NCI-H82 treated with DMSO at 0.1 percent for 48 hours (cell line): ENCODE results near the gene MEG3.
"Not testable (repeated sequence)": the region's sequence is repeated elsewhere in the genome, so short reads cannot be mapped to it uniquely, and the experiment has no call there.

ENCODE experiments used
- DNase-seq: peaks from one replicate; lab custom pipeline; 2025; ENCODE audit not compliant: unreplicated experiment; lab: John Stamatoyannopoulos, UW

The MEG3 gene

DNA sequence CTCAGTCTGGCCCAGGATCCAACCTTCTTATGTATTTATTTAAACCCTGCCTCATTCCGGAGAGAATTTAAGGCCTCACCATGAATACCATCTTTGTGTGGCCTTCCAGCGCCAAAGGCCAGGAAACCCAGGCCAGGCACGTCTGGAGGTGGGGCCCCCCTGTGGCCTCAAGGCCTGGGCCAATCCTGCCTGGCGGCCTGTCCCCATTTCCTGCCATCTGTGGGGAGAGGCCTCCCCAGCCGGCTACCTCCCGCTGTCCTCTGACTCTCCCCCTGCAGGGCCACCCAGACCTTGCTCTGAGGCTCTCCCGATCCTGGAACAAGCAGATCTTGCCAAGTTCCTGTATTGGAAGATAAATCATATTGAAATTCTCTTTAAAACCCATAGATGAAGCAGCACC lies 37.4 kb upstream of the MEG3 start:
- no peak for DNase-seq

DNA sequence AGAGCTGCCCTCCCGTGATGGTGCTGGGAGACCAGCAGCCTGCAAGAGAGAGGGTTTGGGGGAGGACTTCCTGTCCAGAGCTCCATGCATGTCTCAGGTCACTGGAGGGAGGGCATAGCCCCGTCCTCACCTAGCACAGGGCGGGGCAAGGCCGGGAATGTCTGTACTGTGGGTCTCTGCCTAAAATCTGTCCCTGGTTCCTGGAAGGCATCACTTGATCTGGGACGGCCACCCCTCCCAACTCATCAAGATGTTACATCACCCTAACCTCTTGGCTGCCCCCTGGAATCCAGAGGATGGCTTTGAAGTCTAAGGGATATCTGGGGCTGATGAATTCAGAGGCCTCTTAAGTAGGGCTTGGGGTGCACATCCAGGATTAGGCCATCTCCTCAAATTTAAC lies 37.0 kb upstream of the MEG3 start:
- no peak for DNase-seq

DNA sequence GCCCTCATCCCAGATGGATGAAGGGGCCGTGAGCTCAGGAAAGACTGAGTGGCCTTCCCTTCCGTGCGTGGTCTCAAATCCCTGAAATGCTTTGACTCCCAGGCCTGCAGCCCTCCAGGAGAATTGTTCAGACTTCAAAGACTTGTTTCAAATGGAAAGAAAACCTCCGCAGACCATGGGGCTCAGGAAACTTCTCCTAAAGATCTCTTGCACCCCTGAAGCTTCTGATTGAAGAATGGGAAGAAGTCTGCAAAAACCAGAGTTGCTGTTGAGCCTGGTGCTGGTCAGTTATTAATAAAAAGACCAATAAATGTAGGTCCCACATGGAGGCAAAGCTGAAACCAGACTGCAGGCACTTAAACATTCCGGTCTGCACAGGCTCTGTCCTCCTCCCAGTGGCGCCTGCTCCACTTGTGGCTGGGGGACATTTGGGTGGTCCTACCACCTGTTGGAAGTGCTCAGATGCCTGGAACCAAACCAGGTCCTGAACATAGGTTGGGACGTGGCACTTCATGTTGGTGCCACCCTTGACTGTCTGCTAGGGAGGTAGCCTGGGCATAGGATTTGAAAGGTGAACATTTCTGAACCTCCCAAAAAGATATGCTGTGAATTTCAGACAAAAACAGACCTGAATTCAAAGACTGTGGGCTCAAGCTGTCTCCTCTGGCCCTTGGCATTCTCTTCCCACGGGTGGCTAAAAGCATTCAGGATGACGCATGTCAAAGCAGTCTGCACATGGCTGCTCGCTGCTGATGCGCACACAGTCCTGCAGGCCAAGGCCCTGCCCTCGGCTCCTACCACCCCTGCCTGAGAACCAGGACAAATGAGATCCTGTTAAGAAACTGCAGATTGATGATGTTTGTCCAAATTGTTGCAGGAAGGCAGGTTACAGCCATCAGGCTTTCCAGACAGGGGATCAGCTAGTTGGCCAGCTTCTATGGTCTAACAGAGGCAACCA lies 36.2 kb upstream of the MEG3 start:
- DNase-seq, result no peak

DNA sequence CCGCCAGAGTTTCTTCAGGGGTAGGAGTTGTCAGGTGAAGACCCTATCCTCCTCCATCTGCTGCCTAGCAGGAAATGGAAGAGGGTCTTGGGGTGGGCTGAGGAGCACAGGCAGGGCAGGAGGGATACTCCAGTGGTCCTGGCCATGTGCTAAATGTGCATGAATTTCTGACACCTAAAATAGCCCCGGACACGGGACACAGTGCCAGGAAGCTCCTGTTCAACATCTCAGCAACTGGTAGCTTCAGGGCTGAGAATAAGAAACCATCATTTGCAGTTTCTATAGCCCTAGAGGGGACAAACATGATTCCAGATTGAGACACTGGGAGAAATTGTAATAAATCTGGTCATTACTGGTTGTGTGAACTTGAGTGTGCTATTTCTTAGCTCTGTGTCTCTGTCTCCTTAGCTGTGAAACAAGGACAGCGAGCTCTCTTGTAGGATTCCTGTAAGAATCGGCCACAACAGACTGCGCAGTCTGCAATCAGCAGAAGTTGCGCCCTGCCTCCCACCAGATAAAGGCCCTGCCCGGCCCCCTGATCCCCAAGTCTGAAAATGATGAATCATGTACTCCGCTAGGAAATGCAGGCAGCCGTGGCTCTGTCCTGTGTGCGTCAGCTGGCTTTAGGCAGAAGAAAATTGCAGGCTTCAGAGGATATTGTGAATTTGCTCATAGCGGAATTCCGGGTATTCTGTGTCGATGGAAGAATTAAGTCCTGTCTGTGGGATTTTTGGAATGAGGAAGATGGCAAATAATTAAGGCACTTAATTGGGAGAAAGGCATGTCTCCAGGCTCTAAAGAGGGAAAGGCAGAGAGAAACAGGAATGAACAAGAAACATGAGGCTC lies 35.2 kb upstream of the MEG3 start:
- no peak for DNase-seq

DNA sequence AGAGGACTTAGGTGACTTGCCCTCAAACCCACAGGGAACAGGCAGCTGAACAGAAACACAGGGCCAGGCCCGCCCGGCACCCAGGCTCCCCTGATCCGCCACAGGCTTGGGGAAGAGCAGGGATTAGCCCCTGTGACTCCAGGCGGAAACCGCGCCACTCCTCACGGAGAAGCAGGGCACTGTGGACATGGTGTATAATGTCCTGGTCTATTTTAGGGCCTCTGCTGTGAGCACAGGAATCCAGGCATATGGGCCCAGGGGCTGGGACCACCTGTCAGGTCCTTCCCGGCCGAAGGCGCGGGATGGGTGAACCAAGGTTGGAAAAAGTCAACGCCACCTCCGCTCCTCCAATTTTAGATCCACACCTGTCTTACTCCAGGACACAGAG lies 34.6 kb upstream of the MEG3 start:
- DNase-seq, result no peak

DNA sequence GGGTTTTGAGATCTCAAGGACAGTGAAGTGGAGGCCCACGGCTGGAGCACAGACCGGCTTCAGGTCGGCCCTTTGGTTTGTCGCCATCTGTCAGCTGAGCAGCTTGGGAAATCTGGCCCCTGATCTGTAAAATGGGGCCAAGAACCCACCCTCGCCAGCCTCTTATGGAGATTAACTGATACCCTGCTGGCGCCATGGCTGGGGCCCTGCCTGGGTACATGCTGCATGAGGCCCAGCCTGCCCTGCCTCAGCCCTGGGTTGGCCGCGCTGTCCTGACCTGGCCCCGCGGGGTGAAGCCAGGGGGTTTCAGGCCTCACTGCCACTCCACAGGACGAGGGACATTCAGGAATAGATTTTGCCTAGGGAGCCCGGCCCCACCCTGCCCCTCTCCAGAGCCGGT lies 33.9 kb upstream of the MEG3 start:
- no peak for DNase-seq

DNA sequence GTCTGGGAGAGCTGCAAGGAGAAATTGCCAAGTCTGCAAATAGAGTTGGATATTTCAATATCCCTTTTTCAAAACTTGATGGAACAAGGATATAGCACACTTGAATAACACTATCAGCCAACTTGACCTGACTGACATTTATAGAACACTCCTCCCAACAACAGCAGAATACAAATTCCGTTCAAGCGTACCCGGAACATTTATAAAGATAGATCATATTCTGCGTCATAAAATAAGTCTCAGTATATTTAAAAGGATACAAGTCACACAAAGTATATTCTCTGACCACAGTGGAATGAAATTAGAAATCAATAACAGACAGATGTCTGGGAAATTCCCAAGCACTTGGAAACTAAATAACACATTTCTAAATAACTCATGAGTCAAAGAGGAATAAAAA lies 29.0 kb upstream of the MEG3 start:
- DNase-seq, result no peak

DNA sequence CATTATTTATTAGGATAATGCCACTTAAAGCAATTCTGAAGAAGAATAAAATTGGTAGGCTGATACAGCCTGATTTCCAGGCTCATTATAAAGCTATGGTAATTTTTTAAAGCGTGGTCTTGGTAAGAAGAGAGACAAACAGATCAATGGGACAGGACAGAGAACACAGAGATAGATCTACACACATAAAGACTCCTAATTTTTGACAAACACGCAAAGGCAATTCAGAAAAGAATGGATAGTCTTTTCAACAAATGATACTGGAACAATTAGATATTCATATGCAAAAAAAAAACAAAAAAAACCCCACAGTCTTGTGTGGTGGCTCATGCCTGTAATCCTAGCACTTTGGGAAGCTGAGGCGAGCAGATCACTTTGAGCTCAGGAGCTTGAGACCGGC lies 25.9 kb upstream of the MEG3 start:
- DNase-seq, result no peak

DNA sequence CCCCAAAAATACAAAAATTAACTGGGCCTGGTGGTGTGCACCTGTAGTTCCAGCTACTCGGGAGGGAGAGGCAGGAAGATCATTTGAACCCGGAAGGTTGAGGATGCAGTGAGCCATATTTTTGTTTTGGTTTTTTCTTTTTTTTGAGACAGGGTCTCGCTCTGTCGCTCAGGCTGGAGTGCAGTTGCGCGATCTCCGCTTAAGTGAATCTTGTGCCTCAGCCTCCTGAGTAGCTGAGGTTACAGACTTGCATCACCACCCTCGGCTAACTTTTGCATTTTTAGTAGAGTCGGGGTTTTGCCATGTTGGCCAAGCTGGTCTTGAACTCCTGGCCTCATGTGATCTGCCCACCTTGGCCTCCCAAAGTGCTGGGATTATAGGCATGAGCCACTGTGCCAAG lies 24.5 kb upstream of the MEG3 start:
- DNase-seq, result not testable (repeated sequence)

DNA sequence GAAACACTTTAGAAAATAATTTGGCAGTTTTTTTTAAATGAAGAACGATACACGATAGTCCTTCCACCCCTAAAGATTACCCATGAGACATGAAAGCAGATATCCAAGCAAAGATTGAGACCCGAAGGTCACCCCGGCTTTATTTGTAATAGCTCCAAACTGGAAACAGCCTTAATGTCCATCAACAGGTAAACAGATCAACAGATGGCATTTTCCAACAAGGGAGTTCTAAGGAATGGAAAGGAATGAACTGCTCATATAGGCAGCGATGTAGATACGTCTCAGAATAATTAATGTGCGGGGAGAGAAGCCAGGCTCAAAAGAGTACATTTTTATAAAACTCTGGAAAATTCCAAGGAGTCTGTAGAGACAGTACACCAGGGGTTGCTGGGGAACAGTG lies 23.7 kb upstream of the MEG3 start:
- DNase-seq, result no peak

DNA sequence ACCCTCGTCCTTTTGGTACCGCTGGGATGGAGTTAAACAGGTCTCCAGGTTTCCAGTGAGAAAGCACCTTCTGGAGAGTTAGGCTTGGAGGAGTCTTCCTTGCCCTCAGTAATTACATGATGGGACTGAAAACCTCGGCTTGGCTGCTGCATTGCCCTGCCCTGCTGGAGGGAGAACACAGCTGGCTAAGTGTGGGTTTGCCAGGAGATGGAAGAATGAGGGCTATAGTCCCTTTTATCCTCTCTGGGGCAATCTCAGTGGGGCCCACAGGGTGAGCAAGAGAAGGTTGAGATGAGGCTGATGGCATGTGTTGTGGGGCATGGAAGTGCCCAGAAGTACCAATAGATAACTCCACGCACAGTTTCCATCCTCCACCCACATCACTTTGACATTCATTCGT lies 23.2 kb upstream of the MEG3 start:
- no peak for DNase-seq

DNA sequence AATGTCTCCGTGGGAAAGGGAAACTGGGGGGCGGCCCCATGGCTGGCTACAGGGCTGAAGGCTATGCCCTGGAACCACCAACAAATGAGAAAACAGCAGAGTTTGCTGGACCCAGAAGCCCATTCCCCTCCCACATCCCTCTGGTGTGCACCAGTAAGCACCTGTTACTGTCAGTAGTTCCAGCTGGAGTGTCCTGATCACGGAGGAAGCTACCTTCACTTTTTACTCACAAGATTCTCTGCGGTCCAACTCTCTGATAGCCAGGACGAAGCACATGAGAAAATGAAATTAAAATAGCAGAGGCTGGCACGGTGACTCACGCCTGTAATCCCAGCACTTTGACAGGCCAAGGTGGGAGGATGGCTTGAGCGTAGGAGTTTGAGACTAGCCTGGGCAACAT lies 22.7 kb upstream of the MEG3 start:
- no peak for DNase-seq

DNA sequence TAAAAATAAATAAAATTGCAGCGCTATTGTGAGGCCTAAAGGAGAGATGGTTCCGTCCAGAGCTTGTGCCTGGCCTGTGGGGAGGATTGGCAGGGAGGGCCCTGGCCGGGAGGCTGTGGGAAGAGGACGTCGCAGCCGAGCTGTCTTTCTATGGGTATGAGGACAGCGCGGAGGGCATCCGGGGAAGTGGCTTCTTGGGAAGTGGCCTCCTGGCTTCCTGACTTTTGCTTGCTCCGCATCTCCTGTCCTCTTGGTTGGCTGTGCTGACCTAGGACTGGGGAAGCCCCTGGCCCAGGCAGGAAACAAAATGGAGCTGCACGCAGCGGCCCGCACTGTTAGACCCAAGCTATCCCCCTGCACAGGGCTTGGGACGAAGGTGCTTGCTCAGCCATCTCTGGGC lies 22.2 kb upstream of the MEG3 start:
- DNase-seq, result no peak

DNA sequence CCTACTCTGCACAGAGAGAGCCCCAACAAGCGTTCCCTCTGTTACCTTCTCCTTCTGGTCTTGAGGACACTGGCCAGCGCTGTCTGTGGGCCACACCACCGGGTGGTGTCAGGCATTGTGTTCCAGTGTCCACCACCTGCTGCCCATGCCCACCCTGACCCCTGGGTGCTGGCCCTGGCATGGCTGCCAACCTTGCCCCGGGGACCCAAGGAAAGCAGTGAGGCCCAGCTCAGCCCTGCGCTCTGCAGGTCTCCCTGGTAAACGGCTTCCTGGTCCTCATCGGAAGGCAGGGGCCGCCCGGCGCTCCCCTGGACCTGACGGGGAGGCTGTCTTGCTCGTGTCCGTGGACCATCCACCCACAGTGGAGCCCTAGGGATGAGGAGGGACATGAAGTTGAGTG lies 21.8 kb upstream of the MEG3 start:
- DNase-seq, result no peak

DNA sequence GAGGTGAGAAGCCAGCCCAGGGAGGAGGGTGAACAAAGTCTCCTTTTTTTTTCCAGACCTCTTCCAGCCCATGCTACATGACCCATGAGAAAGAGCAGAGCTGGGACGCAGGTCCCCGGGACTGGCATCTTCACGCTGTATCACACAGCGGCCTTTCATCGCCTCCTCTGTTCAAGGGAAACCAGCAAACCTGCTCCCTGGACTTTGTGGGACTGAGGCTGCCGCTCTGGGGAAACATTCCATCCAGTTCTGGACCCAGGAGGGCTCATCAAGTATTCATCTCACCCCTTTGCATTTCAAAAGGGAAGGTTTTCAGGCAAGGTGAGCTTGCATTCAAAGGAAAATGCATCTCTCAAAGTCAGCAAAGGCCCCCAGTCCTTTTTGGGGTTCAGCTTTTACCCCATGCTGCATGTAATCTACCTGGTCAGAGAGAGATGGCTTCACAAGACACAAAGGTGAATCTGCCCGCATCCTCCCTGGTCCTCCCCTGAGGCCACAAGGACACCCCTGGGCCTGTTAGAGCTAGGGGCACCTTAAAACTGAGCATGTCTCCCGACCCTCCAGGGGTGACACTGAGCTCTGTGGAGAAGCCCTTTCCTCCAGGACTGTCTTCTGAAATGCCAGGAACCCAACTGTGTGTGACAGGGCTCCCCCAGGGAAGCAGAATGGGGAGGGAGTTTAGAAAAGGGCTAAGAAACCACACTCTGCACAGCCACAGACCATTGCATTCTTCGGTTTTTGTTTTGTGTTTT lies 21.2 kb upstream of the MEG3 start:
- DNase-seq, result no peak

DNA sequence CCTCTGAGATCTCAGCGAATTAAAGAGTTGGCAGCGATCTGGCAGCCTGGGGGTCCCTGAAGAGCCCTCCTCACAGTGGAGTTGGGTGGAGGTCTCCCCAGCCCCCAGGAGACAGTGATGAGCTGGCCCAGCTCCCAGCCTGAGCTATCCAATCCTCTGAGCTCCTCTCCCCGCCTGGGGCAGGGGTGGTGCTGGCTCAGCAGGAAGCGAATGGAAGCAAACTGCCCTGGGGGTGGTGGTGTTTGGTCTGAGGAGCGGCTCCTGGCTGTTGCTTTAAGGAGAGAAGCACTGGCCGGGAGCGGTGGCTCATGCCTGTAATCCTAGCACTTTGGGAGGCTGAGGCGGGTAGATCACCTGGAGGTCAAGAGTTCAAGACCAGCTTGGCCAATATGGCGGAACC lies 19.5 kb upstream of the MEG3 start:
- DNase-seq, result no peak

DNA sequence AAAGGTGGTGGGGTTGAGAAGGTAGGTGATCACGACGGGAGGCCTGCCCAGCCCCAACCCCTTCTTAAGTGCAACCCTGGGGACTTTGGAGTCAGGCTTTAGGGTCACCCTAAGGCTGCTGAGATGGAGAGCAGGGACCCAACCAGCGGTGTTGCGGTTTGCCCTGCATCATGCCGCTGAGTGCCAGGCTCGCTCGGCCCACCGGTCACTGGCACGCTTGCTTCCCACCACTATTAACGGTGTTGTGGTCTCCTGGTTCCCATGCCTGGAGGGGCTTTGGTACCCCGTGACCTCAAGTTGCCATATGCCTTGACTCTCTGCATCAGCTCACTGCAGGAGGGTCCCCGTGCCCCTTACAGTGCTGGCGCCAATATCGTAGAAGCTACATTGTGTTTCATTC lies 18.4 kb upstream of the MEG3 start:
- no peak for DNase-seq

DNA sequence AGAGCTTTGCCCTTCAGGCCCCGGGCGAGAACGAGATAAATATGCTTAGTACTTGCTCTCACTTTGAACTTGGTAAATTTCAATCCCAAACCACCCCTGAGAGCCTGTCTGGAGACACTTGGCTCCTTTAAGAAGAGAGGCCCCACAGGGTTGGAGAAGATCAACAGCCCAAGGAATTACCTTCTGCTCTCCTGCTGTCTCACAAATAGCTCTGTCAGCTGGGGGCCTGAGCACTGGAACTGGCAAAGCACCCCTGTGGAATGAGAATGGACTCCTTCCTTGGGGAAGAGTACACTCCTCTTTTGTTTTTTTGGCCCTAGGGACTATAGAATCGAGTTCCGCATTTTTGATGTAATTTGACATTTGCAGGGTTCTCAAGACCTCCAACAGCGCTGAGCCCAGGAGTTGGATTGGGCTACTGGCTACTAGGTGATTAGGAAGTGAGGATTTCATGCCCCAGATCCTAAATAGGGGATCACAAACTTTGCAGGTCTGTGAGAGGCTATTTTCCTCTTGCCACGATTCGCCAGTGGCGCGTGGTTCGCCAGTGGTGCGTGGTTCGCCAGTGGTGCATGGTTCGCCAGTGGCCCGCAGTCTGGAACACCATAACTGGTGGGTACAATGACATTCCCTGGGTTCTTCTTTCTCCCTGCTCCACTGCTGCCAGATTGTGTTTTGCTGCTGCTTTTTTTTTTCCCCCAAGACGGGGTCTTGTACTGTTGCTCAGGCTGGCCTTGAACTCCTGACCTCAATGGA lies 17.8 kb upstream of the MEG3 start:
- no peak for DNase-seq

DNA sequence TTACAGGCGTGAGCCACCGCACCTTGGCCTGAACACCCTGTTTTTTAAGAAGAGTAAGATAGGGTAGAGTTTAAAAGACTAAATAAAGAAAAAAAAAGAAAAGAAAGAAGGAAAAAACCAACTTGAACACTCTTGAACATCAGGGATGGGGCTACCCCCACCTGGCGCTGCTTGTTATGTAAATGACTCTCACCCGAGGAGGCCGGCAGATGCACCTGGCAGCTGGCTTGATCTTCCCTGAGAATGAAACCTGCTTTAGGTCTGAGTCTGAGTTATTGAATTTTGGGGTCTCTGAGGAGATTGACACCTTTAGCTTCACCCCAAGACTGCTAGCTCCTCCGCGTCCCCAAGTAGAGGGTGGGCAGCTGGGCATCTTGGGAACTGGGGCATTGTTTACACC lies 15.5 kb upstream of the MEG3 start:
- no peak for DNase-seq

DNA sequence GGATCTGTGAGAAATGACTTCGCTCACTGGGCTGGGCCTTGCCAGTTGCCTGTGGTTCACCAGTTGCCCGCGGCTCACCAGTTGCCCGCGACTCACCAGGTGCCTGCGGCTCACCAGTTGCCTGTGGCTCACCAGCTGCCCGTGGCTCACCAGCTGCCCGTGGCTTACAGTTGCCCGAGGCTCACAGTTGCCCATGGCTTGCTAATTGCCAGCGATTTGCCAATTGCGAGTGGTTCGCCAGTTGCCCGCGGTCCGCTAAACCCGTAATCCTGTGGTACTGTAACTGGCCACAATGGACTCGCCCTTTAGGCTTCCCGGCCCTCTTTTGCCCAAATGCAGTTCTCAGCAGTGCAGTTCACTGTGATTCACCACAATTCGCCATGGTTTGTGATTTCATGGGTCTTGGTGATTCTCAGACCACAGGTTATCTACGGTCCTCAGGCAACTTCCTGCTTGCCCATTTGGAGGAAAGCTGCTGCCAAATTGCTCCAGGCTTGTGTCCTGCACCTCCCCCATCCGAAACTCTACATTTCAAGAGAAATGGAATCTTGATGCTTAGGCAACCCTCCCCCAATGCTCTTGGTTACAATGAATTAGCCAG lies 15.0 kb upstream of the MEG3 start:
- DNase-seq, result no peak
